ENCODE measurements around the gene SIN3A.
"Not testable (repeated sequence)": the region's sequence is repeated elsewhere in the genome, so short reads cannot be mapped to it uniquely, and the experiment has no call there.

Gene SIN3A

DNA sequence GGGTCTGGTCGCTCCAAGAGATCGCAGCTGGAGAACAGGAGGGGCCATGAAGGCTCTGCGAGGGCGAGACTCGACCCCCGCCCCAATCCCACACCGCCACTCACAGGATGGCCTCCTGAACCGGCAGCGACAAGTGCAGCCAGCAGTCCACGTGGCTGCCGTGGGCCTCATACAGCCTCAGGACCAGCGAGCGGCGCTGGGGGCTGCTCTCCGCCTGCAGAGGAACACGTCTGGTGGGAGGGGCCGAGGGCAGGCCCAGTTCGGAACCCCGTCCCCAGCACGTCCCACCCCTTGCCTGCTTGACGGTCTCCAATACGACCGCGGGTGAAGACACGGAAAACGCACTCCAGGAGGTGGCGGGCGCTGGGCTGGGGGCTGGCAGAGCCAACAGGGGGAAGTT lies 95.5 kb downstream of the SIN3A start:
- no peak for DNase-seq

DNA sequence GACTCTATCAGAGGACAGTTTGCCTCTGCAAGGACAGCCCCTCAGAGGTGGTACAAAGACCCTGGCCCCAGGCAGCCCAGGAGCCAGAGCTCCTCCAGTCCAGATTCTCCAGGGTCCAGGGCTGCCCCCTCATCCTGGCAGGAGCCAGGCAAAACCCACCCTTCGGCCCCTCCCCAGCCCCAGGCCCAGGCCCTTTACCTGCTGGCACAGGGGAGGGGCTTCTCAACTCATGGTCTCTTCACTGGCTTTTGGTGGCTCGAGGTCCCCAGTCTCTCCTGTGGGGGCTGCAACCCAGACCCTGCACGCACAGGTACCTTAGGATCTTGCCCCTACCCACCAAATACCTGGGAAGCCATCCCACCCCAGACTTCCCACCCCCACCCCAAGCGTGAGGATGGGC lies 96.1 kb downstream of the SIN3A start:
- DNase-seq = no peak

DNA sequence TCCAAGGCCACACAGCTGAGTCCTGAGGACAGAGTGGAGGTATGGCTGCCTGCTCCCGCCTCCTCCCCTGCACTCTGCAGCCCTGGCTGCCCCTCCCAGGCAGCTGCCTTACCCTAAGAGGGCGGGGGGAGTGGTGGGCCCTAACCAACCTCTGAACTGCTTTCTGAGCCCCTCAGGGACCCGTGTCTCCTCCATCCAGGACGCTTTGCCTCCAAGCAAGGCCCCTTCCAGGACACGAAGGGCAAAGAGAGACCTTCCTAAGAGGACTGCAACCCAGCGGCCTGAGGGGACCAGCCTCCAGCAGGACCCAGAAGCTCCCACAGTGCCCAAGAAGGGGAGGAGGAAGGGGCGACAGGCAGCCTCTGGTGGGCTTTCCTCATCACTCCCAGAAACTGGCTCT lies 97.0 kb downstream of the SIN3A start:
- DNase-seq = no peak

DNA sequence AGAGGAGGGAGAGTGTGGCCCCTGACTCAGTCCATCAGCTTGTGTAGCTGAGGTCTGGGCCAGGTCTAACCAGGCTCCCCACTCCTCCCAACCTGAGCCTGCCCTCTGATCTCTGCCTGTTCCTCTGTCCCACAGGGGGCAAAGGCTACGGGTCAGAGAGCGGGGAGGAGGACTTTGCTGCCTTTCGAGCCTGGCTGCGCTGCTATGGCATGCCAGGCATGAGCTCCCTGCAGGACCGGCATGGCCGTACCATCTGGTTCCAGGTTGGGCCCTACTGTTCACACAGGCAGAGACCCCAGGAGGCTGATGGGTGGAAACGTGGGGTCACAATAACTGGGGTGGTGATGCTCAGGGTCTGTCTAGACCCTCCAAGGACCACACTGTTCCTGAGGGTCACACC lies 97.9 kb downstream of the SIN3A start:
- no peak for DNase-seq

DNA sequence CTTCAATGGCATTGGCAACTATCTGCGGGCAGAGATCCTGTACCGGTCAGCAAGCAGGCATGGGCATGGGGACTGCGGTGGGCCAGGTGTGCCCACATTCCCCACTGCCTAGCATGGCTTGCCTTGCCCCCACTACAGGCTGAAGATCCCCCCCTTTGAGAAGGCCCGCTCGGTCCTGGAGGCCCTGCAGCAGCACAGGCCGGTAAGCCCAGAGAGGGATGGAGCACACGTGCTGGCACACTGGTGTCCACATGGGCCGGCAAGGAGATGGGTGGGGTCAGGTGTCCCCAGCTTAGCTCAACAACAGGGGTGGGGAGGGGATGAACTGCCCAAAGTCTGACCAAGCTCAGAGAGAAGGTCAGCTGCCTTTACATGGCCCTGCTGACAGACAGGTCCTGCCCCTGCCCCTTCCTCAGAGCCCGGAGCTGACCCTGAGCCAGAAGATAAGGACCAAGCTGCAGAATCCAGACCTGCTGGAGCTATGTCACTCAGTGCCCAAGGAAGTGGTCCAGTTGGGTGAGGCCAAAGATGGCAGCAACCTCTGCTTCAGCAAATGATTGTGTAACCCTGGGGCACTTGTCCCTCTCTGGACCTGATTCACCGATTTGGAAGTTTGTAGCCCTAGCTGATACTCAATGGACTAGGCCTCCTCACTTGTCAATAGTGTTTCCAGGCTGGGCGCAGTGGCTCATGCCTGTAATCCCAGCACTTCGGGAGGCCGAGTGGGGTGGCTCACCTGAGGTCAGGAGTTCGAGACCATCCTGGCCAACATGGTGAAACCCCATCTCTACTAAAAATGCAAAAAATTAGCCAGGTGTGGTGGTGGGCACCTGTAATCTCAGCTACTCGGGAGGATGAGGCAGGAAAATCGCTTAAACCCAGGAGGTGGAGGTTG lies 99.1 kb downstream of the SIN3A start:
- no peak for DNase-seq

DNA sequence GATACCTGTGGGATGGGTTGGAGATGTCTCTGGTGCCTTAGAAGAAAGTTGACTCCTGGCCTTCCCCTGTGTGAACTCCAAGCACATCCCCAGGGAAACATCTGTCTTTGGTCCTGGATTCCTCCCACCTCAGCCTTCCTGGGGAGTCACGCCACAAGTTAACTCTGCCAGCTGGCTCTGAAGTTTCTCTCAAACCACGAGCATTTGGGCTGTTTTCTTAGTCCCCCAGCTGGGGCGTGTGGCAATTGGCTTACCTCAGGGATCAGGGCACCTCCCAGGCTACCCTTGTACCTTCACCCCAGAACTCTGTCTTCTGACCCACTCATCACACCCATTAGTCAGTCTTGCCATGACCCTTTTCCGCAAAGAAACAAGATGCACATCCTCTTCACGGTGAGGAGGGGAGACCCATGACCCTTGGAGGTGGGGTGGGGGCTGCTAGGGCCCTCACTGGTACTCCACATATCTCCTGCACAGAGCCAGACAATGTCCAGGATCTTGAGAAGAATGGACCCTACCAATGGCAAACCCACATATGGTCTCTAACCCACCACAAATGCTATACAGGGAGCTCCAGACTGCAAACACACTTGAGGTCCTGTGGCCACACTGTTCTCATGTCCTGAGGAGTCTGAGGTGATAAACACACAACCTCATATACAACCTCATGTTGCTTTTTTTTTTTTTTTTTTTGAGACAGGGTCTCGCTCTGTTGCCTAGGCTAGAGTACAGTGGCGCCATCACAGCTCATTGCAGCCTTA lies 100.7 kb downstream of the SIN3A start:
- no peak for DNase-seq

DNA sequence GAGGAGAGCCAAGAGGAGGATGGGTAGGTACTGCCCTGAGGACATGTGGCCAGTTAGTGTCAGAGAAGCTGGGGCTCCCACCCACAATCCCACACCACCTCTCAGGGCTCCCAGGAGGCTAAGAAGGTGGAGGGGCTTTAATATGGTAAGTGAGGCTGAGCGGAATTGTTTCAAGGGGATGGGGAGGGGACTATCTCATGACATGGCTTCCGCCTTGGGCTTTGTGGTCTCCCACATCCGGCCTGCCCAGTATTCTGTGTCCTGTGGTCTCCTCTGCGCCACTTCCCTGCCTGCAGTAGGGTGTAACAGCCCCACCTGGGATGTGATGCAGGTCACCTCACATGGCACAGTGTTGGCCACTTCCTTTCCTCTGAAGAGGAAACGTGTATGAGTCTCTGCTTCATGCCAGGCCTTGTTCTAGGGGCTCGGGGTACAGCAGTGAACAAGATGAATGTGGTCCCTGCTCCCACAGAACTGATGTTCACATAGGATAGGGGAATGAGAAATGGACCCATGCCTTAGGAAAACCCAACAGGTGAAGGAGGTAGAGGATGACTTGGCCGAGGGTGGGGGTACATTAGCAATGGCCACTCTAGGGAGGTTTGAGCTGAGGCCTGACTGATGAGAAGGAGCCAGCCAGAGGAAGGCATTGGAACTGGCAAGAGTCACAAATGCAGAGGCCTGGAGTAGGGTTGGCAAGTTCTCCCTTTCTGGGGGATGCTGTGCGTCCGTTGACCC lies 101.5 kb downstream of the SIN3A start:
- DNase-seq = peak; percentile 88

DNA sequence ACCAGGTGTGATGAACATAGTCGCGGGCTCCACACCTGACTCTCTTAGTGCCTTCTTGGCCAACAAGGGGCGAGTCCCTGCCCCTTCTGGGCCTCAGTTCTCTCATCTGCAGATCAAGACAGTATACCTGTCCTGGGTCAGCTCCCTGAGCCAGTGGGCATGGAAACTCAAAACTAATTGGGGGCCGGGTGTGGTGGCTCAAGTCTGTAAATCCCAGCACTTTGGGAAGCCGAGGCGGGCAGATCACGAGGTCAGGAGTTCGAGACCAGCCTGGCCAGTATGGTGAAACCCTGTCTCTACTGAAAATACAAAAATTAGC lies 102.2 kb downstream of the SIN3A start:
- not testable (repeated sequence) for DNase-seq

DNA sequence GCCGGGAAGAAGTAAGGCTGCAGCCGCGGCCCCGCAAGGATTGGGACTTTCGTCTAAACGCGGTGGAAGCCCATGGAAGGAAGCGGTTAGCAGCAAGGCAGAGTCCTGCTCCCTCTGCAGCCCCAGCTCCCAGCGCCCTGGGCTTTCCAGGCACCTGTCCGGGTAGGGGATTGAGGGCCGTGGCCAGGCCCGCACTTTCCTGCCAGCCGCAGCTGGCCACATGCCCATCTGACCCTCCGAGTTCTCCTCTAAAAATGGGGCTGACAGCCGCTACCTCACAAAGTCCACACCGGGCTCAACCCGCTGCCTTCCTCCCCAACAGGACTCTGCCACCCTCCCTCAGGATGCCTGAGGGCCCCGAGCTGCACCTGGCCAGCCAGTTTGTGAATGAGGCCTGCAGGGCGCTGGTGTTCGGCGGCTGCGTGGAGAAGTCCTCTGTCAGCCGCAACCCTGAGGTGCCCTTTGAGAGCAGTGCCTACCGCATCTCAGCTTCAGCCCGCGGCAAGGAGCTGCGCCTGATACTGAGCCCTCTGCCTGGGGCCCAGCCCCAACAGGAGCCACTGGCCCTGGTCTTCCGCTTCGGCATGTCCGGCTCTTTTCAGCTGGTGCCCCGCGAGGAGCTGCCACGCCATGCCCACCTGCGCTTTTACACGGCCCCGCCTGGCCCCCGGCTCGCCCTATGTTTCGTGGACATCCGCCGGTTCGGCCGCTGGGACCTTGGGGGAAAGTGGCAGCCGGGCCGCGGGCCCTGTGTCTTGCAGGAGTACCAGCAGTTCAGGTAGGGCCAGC lies 102.7 kb downstream of the SIN3A start:
- DNase-seq = no peak

DNA sequence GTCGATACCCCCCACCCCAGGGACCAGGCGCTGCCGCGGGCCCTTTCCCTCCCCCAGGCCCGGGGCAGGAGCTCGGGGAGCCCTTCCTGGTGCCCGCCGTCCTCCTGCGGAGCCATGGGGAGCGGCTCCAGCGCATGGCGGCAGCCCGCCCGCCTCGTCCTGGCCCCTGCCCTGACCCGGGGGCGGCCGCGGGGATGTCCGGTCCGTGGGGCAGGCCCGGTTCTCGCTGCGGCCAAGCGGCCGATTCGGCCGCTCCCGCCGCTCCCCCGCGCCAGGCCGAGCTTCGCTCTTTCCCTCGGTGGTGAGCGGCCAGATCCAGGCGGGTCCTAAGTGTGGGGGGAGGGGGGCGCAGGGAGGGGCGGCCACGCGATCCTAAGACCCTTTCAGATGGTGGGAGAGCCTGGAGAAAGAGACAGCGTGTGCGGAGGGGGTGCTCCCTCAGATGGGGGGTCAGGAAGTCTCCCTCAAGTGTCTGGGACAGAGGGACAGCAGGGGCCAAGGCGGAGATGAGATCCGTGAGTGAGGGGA lies 103.4 kb downstream of the SIN3A start:
- DNase-seq = no peak

DNA sequence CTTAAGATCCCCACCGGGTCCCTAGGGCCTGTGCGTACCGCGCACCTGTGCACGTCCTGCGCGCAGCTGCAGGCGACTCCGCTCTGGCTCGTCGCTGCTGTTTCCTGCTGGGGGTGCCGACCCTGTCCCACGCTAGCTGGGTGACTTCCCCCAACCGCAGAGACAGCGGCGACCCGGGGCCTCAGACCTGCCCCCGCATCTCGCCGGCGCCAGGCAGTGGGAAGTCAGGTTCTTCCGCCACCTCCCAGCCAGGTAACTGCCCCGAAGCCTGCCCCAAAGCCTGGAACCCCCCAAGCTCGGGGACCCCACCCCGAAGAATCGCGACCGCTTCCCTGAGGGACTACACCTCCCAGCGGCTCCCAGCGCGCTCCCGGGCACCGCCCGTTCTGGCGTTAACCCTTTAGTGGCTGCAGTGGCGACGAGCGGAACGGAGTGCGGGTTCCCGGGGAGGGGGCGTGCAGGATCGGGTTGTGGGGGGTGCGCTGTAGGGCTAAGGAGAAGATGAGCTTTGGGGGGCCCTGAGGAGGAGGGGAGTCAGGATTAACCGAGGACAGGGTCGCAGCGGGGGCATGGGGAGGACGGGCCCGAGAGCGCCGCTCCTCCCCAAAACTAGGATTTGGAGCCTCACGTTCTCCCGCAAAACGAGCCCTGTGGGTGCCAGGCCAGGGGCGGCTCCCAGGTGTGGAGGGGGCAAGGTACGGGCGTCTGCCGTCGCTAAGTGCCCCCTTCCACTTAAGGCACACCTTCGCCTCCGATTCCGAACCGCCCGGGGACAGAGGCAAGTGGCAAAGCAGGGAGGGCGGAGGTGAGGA lies 104.1 kb downstream of the SIN3A start:
- peak; percentile 59 for DNase-seq

DNA sequence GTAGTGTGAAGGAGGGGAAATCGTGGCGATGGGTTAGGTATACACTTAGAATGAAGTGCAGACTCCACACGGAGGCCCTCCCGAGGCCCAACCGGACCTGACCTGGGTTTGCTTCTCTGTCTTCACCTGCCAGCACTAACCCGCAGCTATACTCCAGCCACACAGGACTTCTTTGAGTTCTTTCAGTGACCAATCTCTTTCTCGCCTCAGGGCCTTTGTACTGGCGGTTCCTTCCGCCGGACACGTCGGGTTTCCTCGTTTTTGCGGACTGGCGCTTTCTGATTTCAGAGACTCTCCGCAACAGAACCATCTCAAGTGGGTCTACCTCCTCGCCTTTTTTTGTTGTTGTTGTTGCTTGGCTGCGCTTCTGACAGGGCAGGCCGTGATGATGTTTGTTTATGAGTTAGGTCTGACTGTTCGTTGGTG lies 104.7 kb downstream of the SIN3A start, which contains the start of gene NEIL1:
Gene NEIL1 (plus strand): TSS at position 244 of the 426 bp plus-strand sequence. CDS start 1,867 bp downstream, outside the sequence.
- DNase-seq = no peak

DNA sequence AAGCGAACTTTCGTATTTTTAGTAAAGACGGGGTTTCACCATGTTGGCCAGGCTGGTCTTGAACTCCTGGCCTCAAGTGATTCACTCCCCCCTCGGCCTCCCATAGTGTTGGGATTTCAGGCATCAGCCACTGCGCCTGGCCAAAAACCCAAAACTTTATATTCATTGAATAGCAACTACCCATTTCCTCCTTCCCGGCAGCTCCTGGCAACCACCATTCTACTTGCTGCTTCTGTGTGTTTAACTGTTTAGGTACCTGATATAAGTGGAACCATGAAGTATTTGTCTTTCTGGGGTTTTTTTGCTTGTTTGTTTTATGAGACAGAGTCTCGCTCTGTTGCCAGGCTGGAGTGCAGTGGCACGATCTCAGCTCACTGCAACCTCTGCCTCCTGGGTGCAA lies 107.5 kb downstream of the SIN3A start:
- DNase-seq = not testable (repeated sequence)

DNA sequence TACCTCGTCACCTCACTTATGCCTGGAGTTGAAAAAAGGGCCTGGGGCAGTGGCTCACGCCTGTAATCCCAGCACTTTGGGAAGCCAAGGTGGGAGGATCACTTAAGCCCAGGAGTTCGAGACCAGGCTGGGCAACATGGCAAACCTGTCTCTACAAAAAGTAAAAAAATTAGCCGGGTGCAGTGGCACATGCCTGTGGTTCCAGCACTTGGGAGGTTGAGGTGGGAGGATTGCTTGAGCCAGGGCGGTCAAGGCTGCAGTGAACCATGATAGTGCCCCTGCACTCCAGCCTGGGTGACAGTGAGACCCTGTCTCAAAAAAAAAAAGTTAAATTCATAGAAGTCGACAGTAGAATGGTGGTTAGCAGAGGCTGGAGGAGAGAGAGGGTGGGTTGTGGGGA lies 109.3 kb downstream of the SIN3A start:
- no peak for DNase-seq

DNA sequence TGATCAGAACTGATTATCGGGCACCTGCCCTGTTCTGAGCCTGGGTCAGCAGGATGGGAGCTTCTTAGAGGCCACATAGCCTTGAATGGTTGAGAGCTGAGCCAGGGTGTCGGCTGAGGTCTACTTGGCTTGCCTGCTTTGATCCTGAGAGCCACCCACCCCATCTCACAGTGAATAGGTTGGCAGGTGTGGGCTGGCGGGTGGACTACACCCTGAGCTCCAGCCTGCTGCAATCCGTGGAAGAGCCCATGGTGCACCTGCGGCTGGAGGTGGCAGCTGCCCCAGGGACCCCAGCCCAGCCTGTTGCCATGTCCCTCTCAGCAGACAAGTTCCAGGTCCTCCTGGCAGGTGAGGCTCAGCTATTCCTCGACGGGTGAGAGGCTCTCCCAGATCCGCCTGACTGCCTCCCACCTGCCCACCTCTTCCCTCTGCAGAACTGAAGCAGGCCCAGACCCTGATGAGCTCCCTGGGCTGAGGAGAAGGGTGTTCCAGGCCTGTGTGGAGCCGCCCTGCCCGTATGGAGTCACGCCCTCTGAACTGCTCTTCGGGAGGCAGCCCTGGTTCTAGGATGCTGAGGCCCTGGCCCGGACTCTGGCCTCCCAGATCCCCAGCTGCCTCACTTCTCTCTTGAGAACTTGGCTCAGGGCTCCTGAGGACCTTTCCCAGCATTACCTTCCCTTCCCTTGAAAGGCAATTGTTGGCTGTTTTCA lies 111.8 kb downstream of the SIN3A start:
- no peak for DNase-seq

DNA sequence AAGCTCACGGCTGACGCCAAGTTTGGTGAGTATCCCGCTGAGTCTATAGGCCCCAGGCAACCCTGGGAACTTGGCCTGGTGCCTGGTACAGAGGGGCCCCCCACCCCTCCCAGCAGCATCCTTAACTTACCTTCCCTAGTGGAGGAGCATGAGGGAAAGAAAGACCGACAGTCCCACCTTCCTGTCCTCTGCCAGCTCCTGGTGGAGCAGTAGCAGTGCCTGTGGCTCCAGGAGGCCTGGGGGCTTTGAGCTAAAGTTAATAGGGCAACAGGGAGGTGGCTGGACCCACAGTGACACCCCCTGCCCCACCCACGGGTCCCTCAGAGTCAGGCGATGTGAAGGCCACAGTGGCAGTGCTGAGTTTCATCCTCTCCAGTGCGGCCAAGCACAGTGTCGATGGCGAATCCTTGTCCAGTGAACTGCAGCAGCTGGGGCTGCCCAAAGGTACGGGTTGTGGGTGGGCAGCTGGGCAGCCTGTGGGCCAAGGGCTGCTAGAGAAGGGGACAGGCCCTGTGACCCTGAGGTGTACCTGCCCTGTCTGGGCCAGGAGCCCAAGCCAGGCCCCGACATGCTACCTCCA lies 112.7 kb downstream of the SIN3A start:
- no peak for DNase-seq

DNA sequence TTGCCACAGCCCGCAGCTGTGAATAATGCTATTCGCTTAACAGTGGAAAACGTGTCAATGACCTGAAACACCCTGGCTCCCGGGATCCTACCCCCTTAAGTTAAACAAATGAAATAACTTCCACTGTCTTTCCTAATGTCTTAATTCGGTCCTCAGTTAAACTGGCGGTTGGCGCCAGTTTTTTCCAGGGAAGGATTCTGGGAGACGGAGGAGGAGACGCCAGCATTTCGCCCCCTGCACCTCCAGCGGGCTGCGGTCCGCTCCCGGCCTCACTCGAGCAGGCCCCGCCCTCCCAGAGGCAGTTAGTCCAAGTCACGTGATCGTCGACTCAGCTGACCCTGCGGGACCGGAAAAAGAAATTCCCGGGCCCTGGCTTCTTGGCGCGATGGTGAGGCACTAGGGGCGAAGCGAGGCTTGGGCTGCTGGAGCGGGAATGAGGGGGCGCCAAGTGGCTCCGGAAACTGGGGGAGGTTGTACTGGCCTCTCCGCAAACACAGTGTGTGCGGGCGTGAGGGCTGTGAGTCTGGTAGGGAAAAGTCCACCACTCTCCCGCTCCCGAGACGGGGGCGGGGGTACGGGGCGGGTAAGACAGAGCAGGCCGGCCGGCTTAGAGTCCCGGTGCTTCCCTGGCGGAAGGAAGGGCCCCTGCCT lies 115.7 kb downstream of the SIN3A start, which contains the start of gene COMMD4:
Gene COMMD4 (plus strand): TSS at position 359 of the 651 bp plus-strand sequence. CDS start 27 bp downstream, at position 386.
- peak; percentile 77 for DNase-seq

DNA sequence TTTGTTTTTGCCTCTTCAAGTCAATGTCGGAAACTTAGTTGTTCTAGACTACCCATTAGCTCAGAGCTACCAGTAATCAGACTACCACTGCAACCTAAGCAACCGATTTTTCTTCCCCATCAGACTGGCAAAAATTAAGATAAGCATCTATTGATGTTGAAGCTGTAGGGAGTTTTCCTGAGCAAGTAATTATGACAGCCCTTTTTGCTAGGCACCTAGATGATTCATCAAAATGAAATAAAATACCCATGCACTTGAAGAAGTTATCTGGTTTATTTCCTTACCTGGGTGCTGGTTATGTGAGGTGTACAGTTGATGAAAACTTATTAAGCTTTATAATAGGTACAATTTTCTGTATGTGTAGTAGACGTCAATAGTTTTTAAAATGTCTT lies 116.2 kb downstream of the SIN3A start:
- DNase-seq = no peak

DNA sequence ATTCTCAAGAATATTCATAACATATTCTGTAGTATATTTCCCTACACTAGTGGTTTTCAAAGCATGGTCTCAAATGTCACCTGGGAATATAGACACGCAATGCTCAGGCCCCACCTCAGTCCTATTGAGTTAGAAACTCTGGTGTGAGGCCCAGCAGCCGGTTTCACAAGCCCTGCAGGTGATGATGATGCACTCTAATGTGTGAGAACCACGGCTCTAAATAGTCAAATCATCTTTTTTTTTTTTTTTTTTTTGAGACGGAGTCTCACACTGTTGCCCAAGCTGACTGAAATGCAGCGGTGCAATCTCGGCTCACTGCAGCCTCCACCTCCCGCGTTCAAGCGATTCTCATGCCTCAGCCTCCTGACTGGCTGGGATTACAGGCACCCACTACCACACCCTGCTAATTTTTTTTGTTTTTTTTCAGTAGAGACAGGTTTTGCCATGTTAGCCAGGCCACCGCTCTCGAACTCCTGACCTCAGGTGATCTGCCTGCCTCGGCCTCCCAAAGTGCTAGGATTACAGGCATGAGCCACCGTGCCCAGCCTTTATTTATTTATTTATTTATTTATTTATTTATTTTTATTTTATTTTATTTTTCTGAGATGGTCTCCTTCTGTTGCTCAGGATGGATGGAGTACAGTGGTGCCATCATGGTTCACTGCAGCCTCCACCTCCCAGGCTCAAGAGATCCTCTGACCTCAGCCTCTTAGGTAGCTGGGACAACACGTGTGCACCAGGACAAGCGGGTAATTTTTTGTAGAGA lies 117.7 kb downstream of the SIN3A start:
- DNase-seq = not testable (repeated sequence)
